Caco-2 (cell line): Measurements from ENCODE around the gene SPAG4. TPM values are rescaled to one million over a fixed set of nuclear protein-coding genes. Genes with fewer than 3 reads are reported as not detected.

Experiments used
- BruUV-seq: library from RNA; stranded (reverse); fragments of 400-500 nt; replicated peaks from 2 replicates; lab custom pipeline; 2021; lab: Mats Ljungman, UMichigan
- CTCF ChIA-PET: fragments of 300-600 bp; sonication (Branson Sonifier 250); formaldehyde crosslinking; loops from one replicate; lab custom pipeline; 2022; ENCODE audit warnings: antibody characterized with exemption; lab: Charles Lee
- POLR2A ChIA-PET: fragments of 300-600 bp; sonication (Branson Sonifier 250); formaldehyde crosslinking; loops from one replicate; lab custom pipeline; 2022; ENCODE audit warnings: antibody characterized with exemption; lab: Charles Lee
- DNase-seq, 2 experiments: peaks; one replicate each; pipeline versions ENCODE4 v3.0.0 to v3.0.0-alpha.2; 2020 to 2022
- H3K27me3 ChIP-seq: replicated peaks from 2 replicates; pipeline ENCODE4 v1.6.0; 2011; ENCODE audit warnings: low read length; ENCODE audit not compliant: control insufficient read depth, insufficient read depth
- H3K36me3 ChIP-seq: 2 replicates; pipeline ENCODE4 v1.5.1; 2011; ENCODE audit warnings: low read length; ENCODE audit not compliant: control insufficient read depth, insufficient read depth
- H3K4me1 ChIP-seq: fragments of 250-450 bp; sonication (Bioruptor Pico); 2 replicates; pipeline ENCODE4 v1.5.1; 2020; ENCODE audit warnings: mild to moderate bottlenecking
- H3K4me3 ChIP-seq: 2 replicates; pipeline ENCODE4 v1.5.1; 2011; ENCODE audit warnings: low read depth, mild to moderate bottlenecking, control low read depth, low read length
- H3K9me3 ChIP-seq: fragments of 250-450 bp; sonication (Bioruptor Pico); 2 replicates; pipeline ENCODE4 v1.5.1; 2020; ENCODE audit warnings: mild to moderate bottlenecking, moderate library complexity
- H3K27ac Mint-ChIP-seq: one replicate; pipeline ENCODE4 v1.8.0; 2022; ENCODE audit warnings: mixed read lengths; ENCODE audit not compliant: unreplicated experiment
- H3K27me3 Mint-ChIP-seq: one replicate; pipeline ENCODE4 v1.8.0; 2022; ENCODE audit warnings: mixed read lengths; ENCODE audit not compliant: insufficient read depth, unreplicated experiment
- H3K36me3 Mint-ChIP-seq: one replicate; pipeline ENCODE4 v1.8.0; 2022; ENCODE audit warnings: mild to moderate bottlenecking, mixed read lengths; ENCODE audit not compliant: insufficient read depth, unreplicated experiment
- H3K4me1 Mint-ChIP-seq: one replicate; pipeline ENCODE4 v1.8.0; 2022; ENCODE audit warnings: low read depth, mixed read lengths; ENCODE audit not compliant: unreplicated experiment
- H3K4me3 Mint-ChIP-seq: one replicate; pipeline ENCODE4 v1.8.0; 2022; ENCODE audit warnings: mild to moderate bottlenecking, moderate library complexity, mixed read lengths; ENCODE audit not compliant: unreplicated experiment
- H3K9me3 Mint-ChIP-seq: one replicate; pipeline ENCODE4 v1.8.0; 2022; ENCODE audit warnings: mixed read lengths; ENCODE audit not compliant: unreplicated experiment
- intact Hi-C: fragments of 100-400 bp; cut with micrococcal nuclease; formaldehyde crosslinking; loops from one replicate; pipeline ENCODE4 v1.10.0; 2022; ENCODE audit not compliant: unreplicated experiment
- total RNA-seq: library from RNA; stranded (reverse); gene quantifications from 2 replicates; pipeline ENCODE4 v1.2.3, GENCODE V29; 2022
- TF ChIP-seq, protein P1 (sequence below), 2 experiments: fragments of 200-600 bp in 1 of 2; IDR thresholded peaks; 1 replicate in 1 of 2; 2 replicates in 1 of 2; pipeline versions ENCODE4 v1.5.1 to v1.8.0; 2011 to 2022; ENCODE audit warnings: antibody characterized with exemption in 1 of 2, control low read depth in 1 of 2, inconsistent platforms in 1 of 2, low read depth in 1 of 2, low read length in 1 of 2, mild to moderate bottlenecking in 1 of 2, moderate library complexity in 1 of 2; ENCODE audit not compliant: insufficient read depth in 1 of 2, severe bottlenecking in 1 of 2, unreplicated experiment in 1 of 2

The SPAG4 gene
- total RNA-seq, 1 experiment from 2014 or later, result 5.4 TPM

DNA sequence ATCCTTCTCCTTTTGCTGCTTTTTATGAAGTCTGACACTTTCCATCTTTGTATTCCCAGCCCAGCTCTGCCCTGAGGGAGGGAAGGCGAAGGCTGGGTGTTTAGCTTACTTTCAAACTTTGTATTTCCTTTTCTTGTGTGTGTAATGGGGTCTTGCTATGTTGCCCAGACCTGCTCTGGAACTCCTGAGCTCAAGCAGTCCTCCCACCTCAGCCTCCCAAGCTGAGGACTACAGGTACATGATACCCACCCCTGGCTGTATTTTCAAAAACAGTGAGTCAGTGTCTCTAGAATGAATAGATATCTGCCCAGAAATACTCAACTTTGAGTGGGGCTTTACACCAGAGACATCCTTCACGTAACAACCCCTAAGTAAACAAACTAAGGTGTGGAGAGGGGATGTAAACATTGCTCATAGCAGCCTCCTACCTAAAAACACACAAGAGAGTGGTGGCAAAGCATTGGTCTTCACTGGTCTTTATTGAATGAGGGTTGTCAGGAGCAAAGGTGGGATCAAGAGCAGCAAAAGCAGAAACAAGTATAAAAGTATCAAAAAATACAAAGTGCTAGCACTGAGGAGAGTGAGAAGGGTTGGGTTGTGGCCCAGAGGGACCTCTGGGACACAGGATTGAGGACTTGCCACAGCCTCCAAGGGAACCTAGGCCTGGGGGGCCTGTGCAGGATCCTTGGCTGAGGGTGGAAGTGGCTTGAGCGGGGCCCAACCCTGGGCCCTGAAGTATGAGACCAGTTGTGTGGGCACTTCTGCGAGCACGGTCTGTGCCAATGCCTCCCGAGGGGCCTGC lies 10.2 kb downstream of the SPAG4 start:
- intact Hi-C loops, result no loop called here
- Mint-ChIP-seq H3K4me3 (no peak overlapping the region), H3K4me1 (no peaks in the 10 kb centered on the region)

DNA sequence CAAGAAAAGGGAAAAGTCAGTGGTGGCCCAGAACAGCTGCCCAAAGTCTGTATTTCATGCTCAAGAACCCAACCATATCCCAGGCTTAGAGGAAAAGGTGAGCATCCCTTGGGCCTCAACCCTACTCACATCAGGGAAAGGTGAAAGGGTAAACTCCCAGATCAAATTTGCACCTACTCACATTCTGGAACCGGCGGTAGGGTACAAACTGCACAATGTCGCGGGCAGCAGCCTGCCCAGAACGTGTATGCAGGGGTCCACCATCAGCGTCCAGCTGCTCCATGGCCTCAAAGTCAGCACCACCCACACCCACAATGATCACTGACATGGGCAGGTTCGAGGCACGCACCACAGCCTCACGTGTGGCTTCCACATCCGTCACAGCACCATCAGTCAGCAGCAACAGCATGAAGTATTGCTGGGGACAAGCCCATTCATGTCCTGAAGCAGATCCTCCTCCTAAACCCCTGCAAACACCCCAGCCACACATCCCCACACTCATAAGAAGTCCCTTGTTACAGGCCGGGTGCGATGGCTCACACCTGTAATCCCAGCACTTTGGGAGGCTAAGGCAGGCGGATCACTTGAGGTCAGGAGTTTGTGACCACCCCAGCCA lies 10.9 kb downstream of the SPAG4 start:
- intact Hi-C loops, result no loop called here
- no peaks in the 10 kb centered on the region for H3K4me1 Mint-ChIP-seq
- peaks cover 16% of the 10 kb centered on the region for H3K36me3 ChIP-seq
- H3K9me3 ChIP-seq, result no peaks in the 10 kb centered on the region
- CTCF ChIA-PET, result no interaction called here
- no peak overlapping the region for H3K4me3 Mint-ChIP-seq
- no peak overlapping the region for H3K27ac Mint-ChIP-seq
- H3K9me3 Mint-ChIP-seq, result no peaks in the 10 kb centered on the region
- H3K4me3 ChIP-seq, result no peak overlapping the region
- peaks cover 92% of the 10 kb centered on the region for H3K36me3 Mint-ChIP-seq
- no peaks in the 10 kb centered on the region for H3K27me3 Mint-ChIP-seq
- no peaks in the 10 kb centered on the region for H3K27me3 ChIP-seq
- TSS peak; percentile 53 for BruUV-seq
- DNase-seq, result no peak
- TF ChIP-seq, protein P1, sequence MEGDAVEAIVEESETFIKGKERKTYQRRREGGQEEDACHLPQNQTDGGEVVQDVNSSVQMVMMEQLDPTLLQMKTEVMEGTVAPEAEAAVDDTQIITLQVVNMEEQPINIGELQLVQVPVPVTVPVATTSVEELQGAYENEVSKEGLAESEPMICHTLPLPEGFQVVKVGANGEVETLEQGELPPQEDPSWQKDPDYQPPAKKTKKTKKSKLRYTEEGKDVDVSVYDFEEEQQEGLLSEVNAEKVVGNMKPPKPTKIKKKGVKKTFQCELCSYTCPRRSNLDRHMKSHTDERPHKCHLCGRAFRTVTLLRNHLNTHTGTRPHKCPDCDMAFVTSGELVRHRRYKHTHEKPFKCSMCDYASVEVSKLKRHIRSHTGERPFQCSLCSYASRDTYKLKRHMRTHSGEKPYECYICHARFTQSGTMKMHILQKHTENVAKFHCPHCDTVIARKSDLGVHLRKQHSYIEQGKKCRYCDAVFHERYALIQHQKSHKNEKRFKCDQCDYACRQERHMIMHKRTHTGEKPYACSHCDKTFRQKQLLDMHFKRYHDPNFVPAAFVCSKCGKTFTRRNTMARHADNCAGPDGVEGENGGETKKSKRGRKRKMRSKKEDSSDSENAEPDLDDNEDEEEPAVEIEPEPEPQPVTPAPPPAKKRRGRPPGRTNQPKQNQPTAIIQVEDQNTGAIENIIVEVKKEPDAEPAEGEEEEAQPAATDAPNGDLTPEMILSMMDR (IDR thresholded peaks at IDR 0.05; ENCODE audit: insufficient read depth in 1 of 2, low read depth in 1 of 2, low read length in 1 of 2, severe bottlenecking in 1 of 2, unreplicated experiment in 1 of 2), result no peak
- no peaks in the 10 kb centered on the region for H3K4me1 ChIP-seq
- POLR2A ChIA-PET, result no interaction called here

More for the DNA sequence above, 10.2 kb downstream of the SPAG4 start:
- Histone ChIP-seq H3K4me1 (no peaks in the 10 kb centered on the region), H3K36me3 (peaks cover 11% of the 10 kb centered on the region), H3K27me3 (no peaks in the 10 kb centered on the region), H3K4me3 (no peak overlapping the region), H3K9me3 (no peaks in the 10 kb centered on the region)
- Mint-ChIP-seq H3K27me3 (no peaks in the 10 kb centered on the region), H3K36me3 (peaks cover 92% of the 10 kb centered on the region), H3K9me3 (no peaks in the 10 kb centered on the region), H3K27ac (no peak overlapping the region)
- TF ChIP-seq, protein P1 (IDR thresholded peaks at IDR 0.05; ENCODE audit: insufficient read depth in 1 of 2, low read depth in 1 of 2, low read length in 1 of 2, severe bottlenecking in 1 of 2, unreplicated experiment in 1 of 2), result no peak
- ChIA-PET CTCF (interaction anchor here (0.5 kb wide), 1 partner anchor 33 kb away, joined by 5 read pairs; no protein-coding TSS in a partner anchor), POLR2A (interaction anchor here (0.7 kb wide), 1 partner anchor 117 kb away, joined by 16 read pairs; no protein-coding TSS in a partner anchor)
- no peak for DNase-seq
- no TSS peak for BruUV-seq

DNA sequence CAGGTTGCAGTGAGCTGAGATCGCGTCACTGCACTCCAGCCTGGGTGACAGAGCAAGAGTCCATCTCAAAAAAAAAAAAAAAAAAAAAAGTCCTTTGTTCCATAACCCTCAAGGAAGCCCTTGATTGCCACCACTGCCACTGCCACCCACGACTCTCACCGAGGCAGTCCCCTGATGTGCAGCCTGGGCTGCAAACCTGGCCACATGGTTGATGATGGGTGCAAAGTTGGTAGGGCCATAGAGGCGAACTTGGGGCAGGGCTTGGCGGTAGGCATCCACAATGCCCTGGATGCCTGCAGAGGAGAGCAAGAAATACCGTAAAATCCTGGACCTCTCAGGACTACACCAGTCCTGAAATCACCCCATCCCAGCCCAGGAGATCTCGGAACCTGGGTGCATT lies 11.5 kb downstream of the SPAG4 start:
- Mint-ChIP-seq H3K4me1 (no peaks in the 10 kb centered on the region), H3K36me3 (peaks cover 92% of the 10 kb centered on the region)
- CTCF ChIA-PET, result no interaction called here

More for the DNA sequence above, 11.5 kb downstream of the SPAG4 start:
- DNase-seq, result no peak
- Mint-ChIP-seq H3K4me3 (no peak overlapping the region), H3K9me3 (no peaks in the 10 kb centered on the region), H3K27me3 (no peaks in the 10 kb centered on the region), H3K27ac (no peak overlapping the region)
- intact Hi-C loops, result no loop called here
- H3K4me1 ChIP-seq, result no peaks in the 10 kb centered on the region
- no peak overlapping the region for H3K4me3 ChIP-seq
- peaks cover 16% of the 10 kb centered on the region for H3K36me3 ChIP-seq
- H3K27me3 ChIP-seq, result no peaks in the 10 kb centered on the region
- no peaks in the 10 kb centered on the region for H3K9me3 ChIP-seq
- POLR2A ChIA-PET, result no interaction called here
- no TSS peak for BruUV-seq
- TF ChIP-seq, protein P1 (IDR thresholded peaks at IDR 0.05; ENCODE audit: insufficient read depth in 1 of 2, low read depth in 1 of 2, low read length in 1 of 2, severe bottlenecking in 1 of 2, unreplicated experiment in 1 of 2), result no peak
